ENCODE results near the gene ZNF397.
A peak's percentile ranks its signal among the peaks of the same experiment; 100 is the strongest.

Gene ZNF397

GRCh38 chr18:35290094-35290735 lies 49.4 kb downstream of the ZNF397 start, which contains the start of gene ZSCAN30:
TSS of gene ZSCAN30 (minus strand) at chr18:35290229. CDS start at chr18:35264352, 25,877 bp downstream.
- DNase-seq (ENCODE audit: low read depth in 2 of 3, low spot score in 1 of 3) = peak; percentile 90 to 98 (median 93)

GRCh38 chr18:35291166-35291565 lies 50.3 kb downstream of the ZNF397 start:
- DNase-seq (ENCODE audit: low read depth in 2 of 3, low spot score in 1 of 3) = no peak

- DNase-seq (ENCODE audit: low read depth in 2 of 3, low spot score in 1 of 3) = no peak
These were observed 55.2 kb downstream of the ZNF397 start for GRCh38 chr18:35296060-35296459.

GRCh38 chr18:35303610-35304009 lies 62.8 kb downstream of the ZNF397 start:
- DNase-seq (ENCODE audit: low read depth in 2 of 3, low spot score in 1 of 3) = no peak

- DNase-seq (ENCODE audit: low read depth in 2 of 3, low spot score in 1 of 3) = no peak
These were observed 65.9 kb downstream of the ZNF397 start for GRCh38 chr18:35306588-35307250.

All from stimulated activated CD4-positive, alpha-beta T cell treated with anti-CD3 and anti-CD28 coated beads, Interleukin-12 subunit alpha, Interleukin-12 subunit beta, amount 100 ng/mL, for 48 hours (primary cell).